NB4 (cell line): Measurements from ENCODE around the gene ZNF320.
"Not testable (repeated sequence)": the region's sequence is repeated elsewhere in the genome, so short reads cannot be mapped to it uniquely, and the experiment has no call there.

Experiments used
- DNase-seq: peaks from one replicate; pipeline ENCODE4 v3.0.0; 2010; ENCODE audit warnings: low read depth
- H3K4me3 ChIP-seq: one replicate; pipeline ENCODE4 v1.5.1; 2011; ENCODE audit warnings: mild to moderate bottlenecking, low read depth, low read length, moderate library complexity
- CTCF ChIP-seq: IDR thresholded peaks from one replicate; pipeline ENCODE4 v1.5.1; 2012; ENCODE audit warnings: low read depth, low read length
- MYC ChIP-seq: IDR thresholded peaks from 2 replicates; pipeline ENCODE4 v1.6.1; 2011; ENCODE audit warnings: low read depth, low read length
- POLR2A ChIP-seq: IDR thresholded peaks from 2 replicates; pipeline ENCODE4 v1.6.1; 2011; ENCODE audit warnings: mild to moderate bottlenecking; ENCODE audit not compliant: insufficient read length; ENCODE audit errors: extremely low read depth
- TF ChIP-seq, protein P1 (sequence below): IDR thresholded peaks from 2 replicates; pipeline ENCODE4 v1.6.1; 2011; ENCODE audit warnings: low read depth, low read length

Gene ZNF320

GRCh38 chr19:52891336-52891735 lies 6.1 kb downstream of the ZNF320 start:
- TF ChIP-seq MYC, result no peak
- no peak for TF ChIP-seq CTCF
- TF ChIP-seq, protein P1, sequence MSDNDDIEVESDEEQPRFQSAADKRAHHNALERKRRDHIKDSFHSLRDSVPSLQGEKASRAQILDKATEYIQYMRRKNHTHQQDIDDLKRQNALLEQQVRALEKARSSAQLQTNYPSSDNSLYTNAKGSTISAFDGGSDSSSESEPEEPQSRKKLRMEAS, result no peak
- TF ChIP-seq POLR2A, result no peak
- H3K4me3 ChIP-seq, result no peak overlapping the region
- no peak for DNase-seq

DNA sequence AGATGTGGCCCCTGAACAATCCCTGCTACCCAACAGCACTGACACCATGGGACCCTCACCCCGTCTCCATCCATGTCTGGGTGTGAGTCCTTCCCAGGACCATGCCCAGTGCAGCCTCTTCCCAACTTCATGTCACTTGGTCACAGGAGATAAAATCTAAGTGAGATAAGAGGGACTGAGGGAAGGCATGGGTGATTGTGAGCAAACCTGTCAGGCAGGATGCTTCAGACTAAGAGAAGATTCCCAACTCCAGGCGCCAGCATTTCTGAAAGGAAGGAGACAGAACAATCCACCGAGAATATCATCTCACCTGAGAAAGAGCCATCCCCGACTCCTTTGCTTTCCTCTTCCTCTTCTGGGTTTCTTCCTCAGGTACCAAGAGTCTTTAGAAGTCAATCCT lies 7.5 kb downstream of the ZNF320 start:
- H3K4me3 ChIP-seq, result no peak overlapping the region
- TF ChIP-seq POLR2A (no peak), CTCF (no peak), MYC (no peak)
- TF ChIP-seq, protein P1, result no peak
- DNase-seq, result no peak

- TF ChIP-seq CTCF (no peak), POLR2A (no peak), MYC (no peak)
- TF ChIP-seq, protein P1, result no peak
- H3K4me3 ChIP-seq, result no peak overlapping the region
- no peak for DNase-seq
Measured at GRCh38 chr19:52889076-52889475, 8.4 kb downstream of the ZNF320 start.

DNA sequence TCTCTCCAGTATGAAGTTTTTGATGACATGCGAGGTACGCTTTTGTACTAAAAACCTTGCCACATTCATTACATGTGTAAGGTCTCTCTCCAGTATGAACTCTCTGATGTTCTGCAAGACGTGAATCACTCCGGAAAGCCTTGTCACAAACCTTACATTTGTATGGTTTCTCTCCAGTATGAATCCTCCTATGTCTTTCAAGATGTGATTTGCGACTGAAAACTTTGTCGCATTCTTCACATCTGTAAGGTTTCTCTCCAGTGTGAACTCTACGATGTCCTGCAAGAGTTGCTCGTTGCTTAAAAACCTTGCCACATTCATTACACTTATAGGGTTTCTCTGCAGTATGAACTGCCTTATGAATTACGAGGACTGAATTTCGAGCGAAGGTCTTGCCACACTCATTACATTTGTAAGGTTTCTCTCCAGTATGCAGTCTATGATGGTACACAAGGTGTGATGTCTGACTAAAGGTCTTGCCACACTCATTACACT lies 16.5 kb downstream of the ZNF320 start:
- TF ChIP-seq, protein P1, result no peak
- TF ChIP-seq MYC, result no peak
- TF ChIP-seq CTCF, result no peak
- no peak for TF ChIP-seq POLR2A
- no peak for DNase-seq
- H3K4me3 ChIP-seq, result no peak overlapping the region

DNA sequence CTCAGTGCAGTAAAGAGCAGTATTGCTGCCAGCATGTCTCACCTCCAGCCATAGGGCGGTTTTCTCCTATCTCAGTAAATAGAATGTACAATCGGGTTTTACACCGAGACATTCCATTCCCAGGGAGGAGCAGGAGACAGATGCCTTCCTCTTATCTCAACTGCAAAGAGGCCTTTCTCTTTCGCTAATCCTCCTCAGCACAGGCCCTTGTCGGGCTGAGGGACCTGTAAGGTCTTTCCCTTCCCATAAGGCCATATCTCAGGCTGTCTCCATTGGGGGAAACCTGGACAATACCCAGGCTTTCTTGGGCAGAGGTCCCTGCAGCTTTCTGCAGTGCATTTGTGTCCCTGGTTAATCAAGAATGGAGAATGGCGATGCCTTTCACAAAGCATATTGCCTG lies 24.4 kb downstream of the ZNF320 start:
- not testable (repeated sequence) for DNase-seq, H3K4me3 ChIP-seq

DNA sequence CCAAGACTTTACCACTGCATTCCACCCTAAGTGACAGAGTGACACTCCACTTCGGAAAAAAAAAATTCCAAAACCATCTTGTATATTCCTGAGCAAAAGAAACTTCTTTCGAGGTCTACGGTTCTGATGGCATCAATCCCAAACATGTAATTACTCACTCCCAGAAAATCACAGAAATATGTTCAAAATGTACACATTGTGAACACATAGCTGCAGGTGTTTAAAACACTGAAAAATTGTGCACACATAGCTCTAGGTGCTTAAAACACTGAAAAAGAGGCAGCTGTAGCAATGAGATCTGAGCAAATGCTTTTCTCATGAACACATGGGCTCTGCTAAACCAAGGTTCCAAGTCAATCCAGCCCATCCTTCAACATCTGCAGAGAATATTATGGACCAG lies 26.0 kb downstream of the ZNF320 start:
- no peak overlapping the region for H3K4me3 ChIP-seq
- DNase-seq, result no peak
- TF ChIP-seq, protein P1, result no peak
- TF ChIP-seq POLR2A (no peak), MYC (no peak), CTCF (no peak)

GRCh38 chr19:52868031-52868430 lies 29.4 kb downstream of the ZNF320 start:
- not testable (repeated sequence) for H3K4me3 ChIP-seq, DNase-seq
